Panc1 (cell line): ENCODE results near the gene CDH23. TPM values are rescaled to one million over a fixed set of nuclear protein-coding genes. Genes with fewer than 3 reads are reported as not detected.

ENCODE experiments used
- ATAC-seq: fragments of 200-7000 bp; cut with Tn5 transposase; 2 replicates; pipeline ENCODE4 v1.9.1; 2020; ENCODE audit warnings: mild to moderate bottlenecking, moderate library complexity
- BruUV-seq: library from RNA; stranded (reverse); fragments of 400-500 nt; replicated peaks from 2 replicates; lab custom pipeline; 2021; lab: Mats Ljungman, UMichigan
- CTCF ChIA-PET: fragments of 300-600 bp; sonication (Branson Sonifier 250); formaldehyde crosslinking; loops from one replicate; lab custom pipeline; 2022; ENCODE audit warnings: antibody characterized with exemption; lab: Charles Lee
- POLR2A ChIA-PET: fragments of 300-600 bp; sonication (Branson Sonifier 250); formaldehyde crosslinking; loops from one replicate; lab custom pipeline; 2022; ENCODE audit warnings: antibody characterized with exemption; lab: Charles Lee
- DNase-seq: peaks from one replicate; pipeline ENCODE4 v3.0.0-alpha.2; 2010; ENCODE audit warnings: low read depth, low spot score
- H3K27ac ChIP-seq: 2 replicates; pipeline ENCODE4 v1.5.1; 2011; ENCODE audit warnings: mild to moderate bottlenecking, low read length, inconsistent platforms
- H3K27me3 ChIP-seq: fragments of 200-500 bp; sonication (Bioruptor generic); 2 replicates; pipeline ENCODE4 v1.6.0; 2014; ENCODE audit warnings: low read length, inconsistent platforms; ENCODE audit not compliant: control insufficient read depth, insufficient read depth
- H3K36me3 ChIP-seq: fragments of 200-500 bp; sonication (Bioruptor generic); 2 replicates; pipeline ENCODE4 v1.5.1; 2014; ENCODE audit warnings: inconsistent platforms, mild to moderate bottlenecking, low read length, moderate library complexity; ENCODE audit not compliant: control insufficient read depth, insufficient read depth
- H3K4me1 ChIP-seq: 2 replicates; pipeline ENCODE4 v1.5.1; 2011; ENCODE audit warnings: inconsistent platforms, mild to moderate bottlenecking, low read length, moderate library complexity; ENCODE audit not compliant: control insufficient read depth, insufficient read depth
- H3K4me3 ChIP-seq, 2 experiments: 2 replicates each; pipeline ENCODE4 v1.5.1; 2011 to 2012; ENCODE audit warnings: low read depth in 2 of 2, low read length in 2 of 2, mild to moderate bottlenecking in 2 of 2, inconsistent platforms in 1 of 2, moderate library complexity in 1 of 2
- H3K9me3 ChIP-seq: fragments of 200-500 bp; sonication (Bioruptor generic); 2 replicates; pipeline ENCODE4 v1.5.1; 2014; ENCODE audit warnings: low read depth, mild to moderate bottlenecking, inconsistent platforms, low read length, moderate library complexity; ENCODE audit not compliant: control insufficient read depth, insufficient read depth
- CTCF ChIP-seq: fragments of 450-650 bp; IDR thresholded peaks from 2 replicates; pipeline ENCODE4 v1.5.1; 2017; ENCODE audit warnings: mild to moderate bottlenecking
- POLR2AphosphoS5 ChIP-seq: IDR thresholded peaks from 2 replicates; pipeline ENCODE4 v1.6.1; 2012; ENCODE audit warnings: mild to moderate bottlenecking, low read depth, low read length, moderate library complexity
- REST ChIP-seq, 2 experiments: IDR thresholded peaks; 2 replicates each; pipeline ENCODE4 v1.6.1; 2011 to 2012; ENCODE audit warnings: low read depth in 2 of 2, control low read depth in 1 of 2, low read length in 1 of 2, mild to moderate bottlenecking in 1 of 2, moderate library complexity in 1 of 2; ENCODE audit not compliant: insufficient read depth in 1 of 2
- SIN3A ChIP-seq: IDR thresholded peaks from 2 replicates; pipeline ENCODE4 v1.6.1; 2012; ENCODE audit warnings: low read depth, mild to moderate bottlenecking, low read length, moderate library complexity, borderline replicate concordance; ENCODE audit not compliant: insufficient read depth
- TCF7L2 ChIP-seq: IDR thresholded peaks from 2 replicates; pipeline ENCODE4 v1.6.1; 2011; ENCODE audit warnings: mild to moderate bottlenecking, low read depth, low read length, inconsistent platforms
- in situ Hi-C: cut with HindIII; loops from 2 replicates; pipeline ENCODE4 v1.10.0; 2016; ENCODE audit warnings: low sequenced_read_pairs, low pct_unique_long_range_greater_than_20kb
- intact Hi-C: fragments of 100-400 bp; cut with micrococcal nuclease; formaldehyde crosslinking; loops from one replicate; pipeline ENCODE4 v1.10.0; 2022; ENCODE audit not compliant: unreplicated experiment
- total RNA-seq: library from RNA; stranded (reverse); gene quantifications from one replicate; pipeline ENCODE4 v1.2.1, GENCODE V29; 2021; ENCODE audit not compliant: unreplicated experiment

Gene CDH23
- total RNA-seq, 1 experiment from 2014 or later, result 2.7 TPM

GRCh38 chr10:71812913-71813590 is 416.3 kb downstream of the CDH23 start:
- Histone ChIP-seq H3K4me1 (peaks cover 51% of the 10 kb centered on the region), H3K9me3 (no peaks in the 10 kb centered on the region), H3K27ac (0 out of 2 replicates have a peak overlapping the region, but pooled peaks have one; percentile 14), H3K4me3 (no peak overlapping the region), H3K36me3 (peaks cover 22% of the 10 kb centered on the region), H3K27me3 (no peaks in the 10 kb centered on the region)
- intact Hi-C loops (loop anchor here (10.0 kb wide), 2 partner anchors 108 to 498 kb away; partner anchors contain the start of gene SLC29A3), in situ Hi-C loops (no loop called here)
- ATAC-seq, result peak; percentile 7
- ChIA-PET CTCF (interaction anchor here (0.5 to 1.1 kb wide), 8 partner anchors 83 to 609 kb away, joined by 3 to 4 read pairs (median 3); no protein-coding TSS in a partner anchor), POLR2A (interaction anchor here (1.1 kb wide), 1 partner anchor 9 kb away, joined by 3 read pairs; no protein-coding TSS in a partner anchor)
- BruUV-seq, result no TSS peak
- TF ChIP-seq POLR2AphosphoS5, result 0 out of 2 replicates have a peak, but pooled peaks have one; percentile 18
- TF ChIP-seq REST (IDR thresholded peaks at IDR 0.05; ENCODE audit: insufficient read depth in 1 of 2, low read depth in 2 of 2, low read length in 1 of 2), result no peak
- TF ChIP-seq CTCF, result no peak
- TF ChIP-seq TCF7L2, result no peak
- TF ChIP-seq SIN3A, result no peak
- no peak for DNase-seq

GRCh38 chr10:71814922-71815411 is 418.2 kb downstream of the CDH23 start:
- peaks cover 38% of the 10 kb centered on the region for H3K36me3 ChIP-seq
- in situ Hi-C loops, result no loop called here
- no peaks in the 10 kb centered on the region for H3K27me3 ChIP-seq
- CTCF ChIA-PET, result interaction anchor here (1.0 kb wide), 1 partner anchor 81 kb away, joined by 4 read pairs; no protein-coding TSS in a partner anchor
- POLR2A ChIA-PET, result no interaction called here
- DNase-seq (no peak), ATAC-seq (peak; percentile 30; the same call in 1 of the 2 replicates)
- no peaks in the 10 kb centered on the region for H3K9me3 ChIP-seq
- H3K27ac ChIP-seq, result no peak overlapping the region
- H3K4me1 ChIP-seq, result peaks cover 51% of the 10 kb centered on the region
- TF ChIP-seq REST (IDR thresholded peaks at IDR 0.05; ENCODE audit: insufficient read depth in 1 of 2, low read depth in 2 of 2, low read length in 1 of 2), result 0 out of 4 replicates have a peak, but pooled peaks of 1 of the 2 experiments have one; percentile 38
- no peak for TF ChIP-seq SIN3A
- TF ChIP-seq POLR2AphosphoS5, result peak; percentile 18; the same call in 1 of the 2 replicates
- intact Hi-C loops, result loop anchor here (5.0 to 10.0 kb wide), 3 partner anchors 110 to 500 kb away; partner anchors contain the start of gene SLC29A3
- BruUV-seq, result no TSS peak
- H3K4me3 ChIP-seq, result no peak overlapping the region
